CD4-positive, alpha-beta T cell (primary cell): Measurements from ENCODE around the gene PRR15. TPM values are rescaled to one million over a fixed set of nuclear protein-coding genes. Genes with fewer than 3 reads are reported as not detected.

ENCODE experiments used
- ATAC-seq: fragments of 200-7000 bp; cut with Tn5 transposase; one replicate; pipeline ENCODE4 v1.10.0; 2022; ENCODE audit warnings: mild to moderate bottlenecking; ENCODE audit not compliant: poor library complexity
- CTCF ChIA-PET: fragments of 350-600 bp; sonication (Branson Sonifier 250); formaldehyde crosslinking; loops from one replicate; lab custom pipeline; 2021; ENCODE audit warnings: antibody characterized with exemption, inconsistent platforms; lab: Charles Lee
- POLR2A ChIA-PET: fragments of 350-600 bp; sonication (Branson Sonifier 250); formaldehyde crosslinking; loops from one replicate; lab custom pipeline; 2021; ENCODE audit warnings: antibody characterized with exemption, inconsistent platforms; lab: Charles Lee
- DNase-seq, 14 experiments: peaks; one replicate each; pipeline ENCODE4 v3.0.0-alpha.2; 2013 to 2020; ENCODE audit warnings: mixed read lengths in 2 of 14
- H3K27ac ChIP-seq, 2 donors: one replicate each; pipeline versions ENCODE4 v1.5.1 to v1.7.0; 2013; ENCODE audit warnings: low read length in 2 of 2, low read depth in 1 of 2, mild to moderate bottlenecking in 1 of 2
- H3K27me3 ChIP-seq, 2 experiments: 1 replicate in 1 of 2; 2 replicates in 1 of 2; pipeline versions ENCODE4 v1.6.1 to v1.7.0; 2013; ENCODE audit warnings: low read length in 2 of 2, control low read depth in 1 of 2, mild to moderate bottlenecking in 1 of 2, moderate library complexity in 1 of 2; ENCODE audit not compliant: insufficient read depth in 2 of 2, control insufficient read depth in 1 of 2
- H3K36me3 ChIP-seq: one replicate; pipeline ENCODE4 v1.6.1; 2013; ENCODE audit warnings: low read length, control low read depth; ENCODE audit not compliant: insufficient read depth
- H3K4me1 ChIP-seq: one replicate; pipeline ENCODE4 v1.6.1; 2013; ENCODE audit warnings: low read length, control low read depth; ENCODE audit not compliant: insufficient read depth
- H3K4me3 ChIP-seq: one replicate; pipeline ENCODE4 v1.5.1; 2013; ENCODE audit warnings: mild to moderate bottlenecking, low read length, moderate library complexity
- H3K9me3 ChIP-seq, 2 experiments: 1 replicate in 1 of 2; 2 replicates in 1 of 2; pipeline versions ENCODE4 v1.6.1 to v1.7.0; 2013; ENCODE audit warnings: low read length in 2 of 2, mild to moderate bottlenecking in 2 of 2, control low read depth in 1 of 2, moderate library complexity in 1 of 2; ENCODE audit not compliant: control insufficient read depth in 1 of 2, insufficient read depth in 1 of 2
- H3K27ac Mint-ChIP-seq: one replicate; pipeline ENCODE4 v1.8.0; 2020; ENCODE audit warnings: mixed read lengths
- H3K27me3 Mint-ChIP-seq: one replicate; pipeline ENCODE4 v1.8.0; 2021; ENCODE audit warnings: mixed read lengths
- H3K36me3 Mint-ChIP-seq: one replicate; pipeline ENCODE4 v1.8.0; 2021; ENCODE audit warnings: low read depth, mixed read lengths
- H3K4me1 Mint-ChIP-seq: one replicate; pipeline ENCODE4 v1.8.0; 2021; ENCODE audit warnings: low read depth, mixed read lengths
- H3K4me3 Mint-ChIP-seq: one replicate; pipeline ENCODE4 v1.8.0; 2020; ENCODE audit warnings: mild to moderate bottlenecking, mixed read lengths
- H3K9me3 Mint-ChIP-seq: one replicate; pipeline ENCODE4 v1.8.0; 2020; ENCODE audit warnings: mixed read lengths
- CTCF ChIP-seq: fragments of 200-600 bp; IDR thresholded peaks from one replicate; pipeline ENCODE4 v1.8.0; 2022; ENCODE audit warnings: antibody characterized with exemption, mild to moderate bottlenecking
- intact Hi-C, 2 experiments: fragments of 100-400 bp; cut with DNase I in 1 of 2; cut with micrococcal nuclease in 1 of 2; formaldehyde crosslinking; loops; one replicate each; pipeline versions ENCODE4 v1.15.1 to v1.9.0; 2023 to 2025; cut with DNase I, micrococcal nuclease
- total RNA-seq, 174 experiments: library from RNA in 2 of 174; stranded (reverse) in 2 of 174; gene quantifications; one replicate each; pipeline ENCODE4 v1.2.3 and lab custom pipeline; 2021 to 2026

The PRR15 gene
- total RNA-seq, 2 experiments from 2014 or later: not detected

GRCh38 chr7:29599026-29599425 is 35.4 kb downstream of the PRR15 start:
- Mint-ChIP-seq H3K27me3 (peaks cover 9% of the 10 kb centered on the region), H3K9me3 (no peaks in the 10 kb centered on the region), H3K27ac (no peak overlapping the region), H3K4me1 (no peaks in the 10 kb centered on the region), H3K4me3 (no peak overlapping the region), H3K36me3 (no peaks in the 10 kb centered on the region)
- Histone ChIP-seq H3K4me3 (no peak overlapping the region), H3K9me3 (no peaks in the 10 kb centered on the region), H3K27me3 (no peaks in the 10 kb centered on the region), H3K27ac (no peak overlapping the region), H3K36me3 (no peaks in the 10 kb centered on the region), H3K4me1 (no peaks in the 10 kb centered on the region)
- ChIA-PET POLR2A (no interaction called here), CTCF (no interaction called here)
- no peak for DNase-seq
- intact Hi-C loops: no loop called here
- no peak for TF ChIP-seq CTCF
- no peak for ATAC-seq

DNA sequence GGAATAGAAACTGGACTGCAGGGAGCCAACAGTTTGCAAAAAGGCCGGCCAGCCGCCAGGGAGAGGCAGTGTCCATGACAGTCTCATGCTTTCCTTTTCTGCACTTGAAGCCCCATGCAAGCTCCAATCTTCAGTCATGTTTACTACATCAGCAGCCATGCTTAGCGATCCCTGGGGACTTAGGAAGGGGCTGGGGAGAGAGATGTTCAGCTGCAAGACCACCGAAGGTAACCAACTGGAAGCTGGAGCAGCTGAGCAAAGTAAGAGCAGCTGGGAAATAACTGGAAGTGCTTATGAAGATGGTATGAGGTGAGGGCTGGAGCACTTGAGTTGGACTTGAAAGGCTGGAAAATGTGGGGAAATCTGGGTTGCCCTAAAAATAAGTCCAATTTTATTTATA is 37.0 kb downstream of the PRR15 start:
- H3K27ac ChIP-seq: no peak overlapping the region
- Mint-ChIP-seq H3K4me3 (no peak overlapping the region), H3K4me1 (no peaks in the 10 kb centered on the region), H3K27me3 (peaks cover 9% of the 10 kb centered on the region), H3K9me3 (peaks cover 3% of the 10 kb centered on the region), H3K36me3 (no peaks in the 10 kb centered on the region), H3K27ac (no peak overlapping the region)
- ATAC-seq (no peak), DNase-seq (no peak)
- no peaks in the 10 kb centered on the region for H3K27me3 ChIP-seq
- ChIA-PET POLR2A (no interaction called here), CTCF (no interaction called here)
- intact Hi-C loops: no loop called here
- H3K4me1 ChIP-seq: no peaks in the 10 kb centered on the region
- no peak for TF ChIP-seq CTCF
- no peaks in the 10 kb centered on the region for H3K9me3 ChIP-seq
- H3K36me3 ChIP-seq: no peaks in the 10 kb centered on the region
- H3K4me3 ChIP-seq: no peak overlapping the region

GRCh38 chr7:29604052-29604451 is 40.4 kb downstream of the PRR15 start:
- H3K9me3 Mint-ChIP-seq: peaks cover 3% of the 10 kb centered on the region
- POLR2A ChIA-PET: no interaction called here
- no peaks in the 10 kb centered on the region for H3K36me3 ChIP-seq
- H3K27ac Mint-ChIP-seq: no peak overlapping the region
- H3K27me3 Mint-ChIP-seq: peaks cover 9% of the 10 kb centered on the region
- H3K27ac ChIP-seq: no peak overlapping the region
- no peaks in the 10 kb centered on the region for H3K4me1 Mint-ChIP-seq
- H3K4me3 Mint-ChIP-seq: no peak overlapping the region
- H3K9me3 ChIP-seq: peaks cover 0 to 3% of the 10 kb centered on the region in 2 experiments
- no peaks in the 10 kb centered on the region for H3K36me3 Mint-ChIP-seq
- ATAC-seq: no peak
- H3K27me3 ChIP-seq: no peaks in the 10 kb centered on the region
- CTCF ChIA-PET: no interaction called here
- no peaks in the 10 kb centered on the region for H3K4me1 ChIP-seq
- intact Hi-C loops: no loop called here
- DNase-seq: no peak
- TF ChIP-seq CTCF: no peak
- no peak overlapping the region for H3K4me3 ChIP-seq
